ENCODE measurements around the gene KRT83.

The KRT83 gene

DNA sequence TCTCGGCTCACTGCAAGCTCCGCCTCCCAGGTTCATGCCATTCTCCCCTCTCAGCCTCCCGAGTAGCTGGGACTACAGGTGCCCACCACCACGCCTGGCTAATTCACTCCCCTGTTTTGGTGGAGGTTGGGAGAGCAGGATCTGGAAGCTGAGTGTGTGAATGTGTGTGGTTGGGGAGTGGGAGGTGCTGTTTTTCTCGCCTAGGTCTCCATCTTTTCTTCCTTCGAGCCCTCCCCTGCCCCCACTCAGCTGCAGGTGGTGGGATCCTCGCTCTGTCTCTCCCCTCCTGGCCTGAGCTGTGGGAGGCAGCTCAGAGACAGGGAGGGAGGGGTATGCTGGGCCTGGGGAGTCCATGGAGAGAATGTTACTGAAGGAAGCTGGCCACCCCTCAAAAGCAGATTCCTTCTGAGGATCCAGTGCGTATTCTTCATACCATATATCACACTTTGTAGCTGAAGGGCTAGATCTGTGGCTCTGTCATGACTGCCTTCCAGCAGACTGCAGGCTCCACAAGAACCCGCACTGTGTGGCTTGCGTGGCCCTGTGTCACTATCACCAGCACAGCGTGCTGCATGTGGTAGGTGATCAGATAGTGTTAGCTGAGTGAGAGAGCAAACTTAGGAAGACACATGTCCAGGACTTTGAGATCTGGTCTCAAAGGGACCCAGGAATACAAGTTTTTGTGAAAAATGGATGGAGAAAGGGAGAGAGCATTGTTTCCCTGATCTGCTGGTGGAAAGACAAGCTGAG lies 2.8 kb downstream of the KRT83 start:
- TF ChIP-seq SP2 (tag by site-specific recombination; IDR thresholded peaks at IDR 0.05) = no peak
- no peak for TF ChIP-seq ZFP37 (tag by site-specific recombination; IDR thresholded peaks at IDR 0.05)
- TF ChIP-seq, protein P1, sequence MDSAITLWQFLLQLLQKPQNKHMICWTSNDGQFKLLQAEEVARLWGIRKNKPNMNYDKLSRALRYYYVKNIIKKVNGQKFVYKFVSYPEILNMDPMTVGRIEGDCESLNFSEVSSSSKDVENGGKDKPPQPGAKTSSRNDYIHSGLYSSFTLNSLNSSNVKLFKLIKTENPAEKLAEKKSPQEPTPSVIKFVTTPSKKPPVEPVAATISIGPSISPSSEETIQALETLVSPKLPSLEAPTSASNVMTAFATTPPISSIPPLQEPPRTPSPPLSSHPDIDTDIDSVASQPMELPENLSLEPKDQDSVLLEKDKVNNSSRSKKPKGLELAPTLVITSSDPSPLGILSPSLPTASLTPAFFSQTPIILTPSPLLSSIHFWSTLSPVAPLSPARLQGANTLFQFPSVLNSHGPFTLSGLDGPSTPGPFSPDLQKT (IDR thresholded peaks at IDR 0.05; ENCODE audit: borderline replicate concordance, low read depth, low read length) = no peak
- no peak for TF ChIP-seq ZNF19 (tag by site-specific recombination; IDR thresholded peaks at IDR 0.05; ENCODE audit: low read depth)
- TF ChIP-seq, protein P2, sequence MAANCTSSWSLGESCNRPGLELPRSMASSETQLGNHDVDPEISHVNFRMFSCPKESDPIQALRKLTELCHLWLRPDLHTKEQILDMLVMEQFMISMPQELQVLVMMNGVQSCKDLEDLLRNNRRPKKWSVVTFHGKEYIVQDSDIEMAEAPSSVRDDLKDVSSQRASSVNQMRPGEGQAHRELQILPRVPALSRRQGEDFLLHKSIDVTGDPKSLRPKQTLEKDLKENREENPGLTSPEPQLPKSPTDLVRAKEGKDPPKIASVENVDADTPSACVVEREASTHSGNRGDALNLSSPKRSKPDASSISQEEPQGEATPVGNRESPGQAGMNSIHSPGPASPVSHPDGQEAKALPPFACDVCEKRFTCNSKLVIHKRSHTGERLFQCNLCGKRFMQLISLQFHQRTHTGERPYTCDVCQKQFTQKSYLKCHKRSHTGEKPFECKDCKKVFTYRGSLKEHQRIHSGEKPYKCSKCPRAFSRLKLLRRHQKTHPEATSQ (tag by site-specific recombination; IDR thresholded peaks at IDR 0.05) = no peak
- no peak for TF ChIP-seq ZSCAN16 (tag by site-specific recombination; IDR thresholded peaks at IDR 0.05)
- TF ChIP-seq ZNF843 (tag by site-specific recombination; IDR thresholded peaks at IDR 0.05) = no peak
- no peak for TF ChIP-seq ZEB2 (tag by site-specific recombination; IDR thresholded peaks at IDR 0.05)
- TF ChIP-seq ZNF16 (tag by site-specific recombination; IDR thresholded peaks at IDR 0.05; ENCODE audit: low read depth) = no peak
- no peak for TF ChIP-seq ZFP41 (tag by site-specific recombination; IDR thresholded peaks at IDR 0.05; ENCODE audit: borderline replicate concordance)
- no peak for TF ChIP-seq ZNF555 (tag by site-specific recombination; conservative IDR thresholded peaks at IDR 0.05)
- no peak for TF ChIP-seq ZNF426 (tag by site-specific recombination; IDR thresholded peaks at IDR 0.05)
- no peak for TF ChIP-seq ZNF366 (tag by site-specific recombination; conservative IDR thresholded peaks at IDR 0.05)
- TF ChIP-seq ZNF146 (tag by site-specific recombination; IDR thresholded peaks at IDR 0.05) = no peak
- no peak for TF ChIP-seq ZNF140 (tag by site-specific recombination; IDR thresholded peaks at IDR 0.05)
- Histone ChIP-seq H3K4me3 (ENCODE audit: low read depth, low read length) (no peak overlapping the region), H3K4me1 (ENCODE audit: control insufficient read depth, insufficient read depth, low read length) (no peaks in the 10 kb centered on the region), H3K9me3 (ENCODE audit: control insufficient read depth, insufficient read depth, low read depth, low read length) (no peaks in the 10 kb centered on the region), H3K36me3 (ENCODE audit: control insufficient read depth in 2 of 2, insufficient read depth in 1 of 2, low read length in 2 of 2) (no peaks in the 10 kb centered on the region), H3K27ac (ENCODE audit: extremely low read depth, low read depth, low read length) (no peak overlapping the region)
- POLR2A ChIA-PET = no interaction called here
- CTCF ChIA-PET = interaction anchor here (0.6 to 2.7 kb wide), 10 partner anchors 10 to 772 kb away, joined by 3 to 16 read pairs (median 4); no protein-coding TSS in a partner anchor

DNA sequence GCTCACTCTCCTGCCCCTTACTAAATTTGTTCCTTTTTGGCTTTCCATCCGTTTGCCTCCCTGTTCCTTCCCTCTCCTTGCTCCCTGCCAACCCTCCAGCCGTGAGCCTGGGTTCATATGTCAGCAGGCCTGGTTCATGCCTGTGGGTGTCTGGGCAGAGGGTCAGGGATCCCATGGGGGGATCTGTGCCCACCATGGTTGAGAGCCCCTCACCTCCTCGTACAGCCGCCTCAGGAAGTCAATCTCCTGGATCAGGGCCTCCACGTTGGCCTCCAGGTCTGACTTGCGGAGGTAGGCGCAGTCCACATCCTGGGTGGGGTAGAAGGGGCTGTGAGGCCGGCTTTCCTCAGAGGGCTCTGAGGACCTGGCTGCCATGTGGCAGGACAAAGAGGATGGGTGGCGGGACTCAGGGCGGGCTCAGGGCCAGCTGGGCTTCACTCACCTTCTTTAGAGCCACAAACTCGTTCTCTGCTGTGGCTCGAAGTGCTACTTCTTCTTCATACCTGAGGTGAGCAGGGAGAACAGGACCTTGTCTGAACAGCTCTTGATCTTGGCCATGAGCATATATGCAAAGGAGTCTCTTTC lies 3.6 kb downstream of the KRT83 start:
- Histone ChIP-seq H3K9me3 (ENCODE audit: control insufficient read depth, insufficient read depth, low read depth, low read length) (no peaks in the 10 kb centered on the region), H3K27ac (ENCODE audit: extremely low read depth, low read depth, low read length) (no peak overlapping the region), H3K36me3 (ENCODE audit: control insufficient read depth in 2 of 2, insufficient read depth in 1 of 2, low read length in 2 of 2) (no peaks in the 10 kb centered on the region), H3K4me1 (ENCODE audit: control insufficient read depth, insufficient read depth, low read length) (no peaks in the 10 kb centered on the region), H3K4me3 (ENCODE audit: low read depth, low read length) (no peak overlapping the region)
- ChIA-PET POLR2A (interaction anchor here (0.6 kb wide), 1 partner anchor 34 kb away, joined by 5 read pairs; no protein-coding TSS in a partner anchor), CTCF (interaction anchor here (0.7 to 3.0 kb wide), 6 partner anchors 11 to 773 kb away, joined by 3 to 18 read pairs (median 4); no protein-coding TSS in a partner anchor)
- TF ChIP-seq ZNF664 (tag by site-specific recombination; IDR thresholded peaks at IDR 0.05) (no peak), SCRT2 (tag by site-specific recombination; IDR thresholded peaks at IDR 0.05) (no peak)

DNA sequence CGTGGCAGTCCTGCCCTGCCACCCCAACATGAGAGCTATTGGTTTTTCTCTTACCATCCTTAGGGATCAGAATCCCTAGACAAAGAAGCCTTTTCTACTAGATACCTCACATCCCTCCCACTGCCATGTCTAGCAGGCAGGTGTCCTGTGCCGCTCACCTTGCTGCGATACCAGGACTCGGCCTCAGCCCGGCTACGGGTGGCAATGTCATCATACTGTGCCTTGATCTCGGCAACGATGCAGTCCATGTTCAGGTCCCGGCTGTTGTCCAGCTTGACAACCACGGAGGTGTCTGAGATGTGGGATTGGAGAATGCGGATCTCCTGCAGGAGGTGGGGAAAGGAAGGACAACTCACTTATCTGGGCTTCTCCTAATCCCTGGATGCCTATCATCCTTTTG lies 4.5 kb downstream of the KRT83 start:
- H3K27ac ChIP-seq (ENCODE audit: extremely low read depth, low read depth, low read length) = no peak overlapping the region
- H3K4me3 ChIP-seq (ENCODE audit: low read depth, low read length) = no peak overlapping the region
- no peaks in the 10 kb centered on the region for H3K36me3 ChIP-seq (ENCODE audit: control insufficient read depth in 2 of 2, insufficient read depth in 1 of 2, low read length in 2 of 2)
- POLR2A ChIA-PET = no interaction called here
- H3K4me1 ChIP-seq (ENCODE audit: control insufficient read depth, insufficient read depth, low read length) = no peaks in the 10 kb centered on the region
- no peaks in the 10 kb centered on the region for H3K9me3 ChIP-seq (ENCODE audit: control insufficient read depth, insufficient read depth, low read depth, low read length)
- CTCF ChIA-PET = interaction anchor here (1.1 to 3.0 kb wide), 8 partner anchors 8 to 95 kb away, joined by 3 to 18 read pairs (median 6); no protein-coding TSS in a partner anchor
- TF ChIP-seq ZNF549 (tag by site-specific recombination; IDR thresholded peaks at IDR 0.05) (no peak), ZNF416 (tag by site-specific recombination; IDR thresholded peaks at IDR 0.05) (no peak), ZNF266 (tag by site-specific recombination; IDR thresholded peaks at IDR 0.05; ENCODE audit: low read depth) (no peak), RBAK (tag by site-specific recombination; IDR thresholded peaks at IDR 0.05) (no peak), ZNF211 (tag by site-specific recombination; IDR thresholded peaks at IDR 0.05; ENCODE audit: low read depth) (no peak), ZNF747 (tag by site-specific recombination; IDR thresholded peaks at IDR 0.05) (no peak)
- TF ChIP-seq, protein P3, sequence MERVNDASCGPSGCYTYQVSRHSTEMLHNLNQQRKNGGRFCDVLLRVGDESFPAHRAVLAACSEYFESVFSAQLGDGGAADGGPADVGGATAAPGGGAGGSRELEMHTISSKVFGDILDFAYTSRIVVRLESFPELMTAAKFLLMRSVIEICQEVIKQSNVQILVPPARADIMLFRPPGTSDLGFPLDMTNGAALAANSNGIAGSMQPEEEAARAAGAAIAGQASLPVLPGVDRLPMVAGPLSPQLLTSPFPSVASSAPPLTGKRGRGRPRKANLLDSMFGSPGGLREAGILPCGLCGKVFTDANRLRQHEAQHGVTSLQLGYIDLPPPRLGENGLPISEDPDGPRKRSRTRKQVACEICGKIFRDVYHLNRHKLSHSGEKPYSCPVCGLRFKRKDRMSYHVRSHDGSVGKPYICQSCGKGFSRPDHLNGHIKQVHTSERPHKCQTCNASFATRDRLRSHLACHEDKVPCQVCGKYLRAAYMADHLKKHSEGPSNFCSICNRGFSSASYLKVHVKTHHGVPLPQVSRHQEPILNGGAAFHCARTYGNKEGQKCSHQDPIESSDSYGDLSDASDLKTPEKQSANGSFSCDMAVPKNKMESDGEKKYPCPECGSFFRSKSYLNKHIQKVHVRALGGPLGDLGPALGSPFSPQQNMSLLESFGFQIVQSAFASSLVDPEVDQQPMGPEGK (tag by site-specific recombination; IDR thresholded peaks at IDR 0.05) = no peak
- TF ChIP-seq, protein P4, sequence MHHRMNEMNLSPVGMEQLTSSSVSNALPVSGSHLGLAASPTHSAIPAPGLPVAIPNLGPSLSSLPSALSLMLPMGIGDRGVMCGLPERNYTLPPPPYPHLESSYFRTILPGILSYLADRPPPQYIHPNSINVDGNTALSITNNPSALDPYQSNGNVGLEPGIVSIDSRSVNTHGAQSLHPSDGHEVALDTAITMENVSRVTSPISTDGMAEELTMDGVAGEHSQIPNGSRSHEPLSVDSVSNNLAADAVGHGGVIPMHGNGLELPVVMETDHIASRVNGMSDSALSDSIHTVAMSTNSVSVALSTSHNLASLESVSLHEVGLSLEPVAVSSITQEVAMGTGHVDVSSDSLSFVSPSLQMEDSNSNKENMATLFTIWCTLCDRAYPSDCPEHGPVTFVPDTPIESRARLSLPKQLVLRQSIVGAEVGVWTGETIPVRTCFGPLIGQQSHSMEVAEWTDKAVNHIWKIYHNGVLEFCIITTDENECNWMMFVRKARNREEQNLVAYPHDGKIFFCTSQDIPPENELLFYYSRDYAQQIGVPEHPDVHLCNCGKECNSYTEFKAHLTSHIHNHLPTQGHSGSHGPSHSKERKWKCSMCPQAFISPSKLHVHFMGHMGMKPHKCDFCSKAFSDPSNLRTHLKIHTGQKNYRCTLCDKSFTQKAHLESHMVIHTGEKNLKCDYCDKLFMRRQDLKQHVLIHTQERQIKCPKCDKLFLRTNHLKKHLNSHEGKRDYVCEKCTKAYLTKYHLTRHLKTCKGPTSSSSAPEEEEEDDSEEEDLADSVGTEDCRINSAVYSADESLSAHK (tag by site-specific recombination; IDR thresholded peaks at IDR 0.05) = no peak

Data from HEK293 (cell line).